ENCODE measurements around the gene SBF2.

GRCh38 chr11:9899676-9900075, 394.3 kb downstream of the SBF2 start:
- TF ChIP-seq POU2F2 (IDR thresholded peaks at IDR 0.05; ENCODE audit: low read depth, low read length), result no peak
- TF ChIP-seq POLR2A (IDR thresholded peaks at IDR 0.05; ENCODE audit: low read depth, low read length), result no peak
- no peak for TF ChIP-seq TAF1 (IDR thresholded peaks at IDR 0.05; ENCODE audit: low read depth, low read length)
- no peak for TF ChIP-seq POLR2AphosphoS5 (IDR thresholded peaks at IDR 0.05; ENCODE audit: low read depth, low read length)
- no peak for TF ChIP-seq SPI1 (IDR thresholded peaks at IDR 0.05; ENCODE audit: low read depth, low read length)
- TF ChIP-seq PAX5 (IDR thresholded peaks at IDR 0.05; ENCODE audit: insufficient read depth, low read length, severe bottlenecking), result no peak
